WTC11 (cell line): ENCODE data around the gene DAAM2. TPM values are rescaled to one million over a fixed set of nuclear protein-coding genes. Genes with fewer than 3 reads are reported as not detected.

ENCODE experiments used
- ATAC-seq: fragments of 200-7000 bp; cut with Tn5 transposase; 2 replicates; pipeline ENCODE4 v1.10.0; 2021; ENCODE audit warnings: mild to moderate bottlenecking, moderate library complexity
- CTCF ChIA-PET: fragments of 300-600 bp; sonication (Branson Sonifier 250); formaldehyde crosslinking; loops from one replicate; lab custom pipeline; 2021; ENCODE audit warnings: antibody characterized with exemption; lab: Charles Lee
- POLR2A ChIA-PET: fragments of 350-600 bp; sonication (Branson Sonifier 250); formaldehyde crosslinking; loops from one replicate; lab custom pipeline; 2021; ENCODE audit warnings: antibody characterized with exemption; lab: Charles Lee
- DNase-seq: peaks from one replicate; pipeline ENCODE4 v3.0.0; 2021; ENCODE audit warnings: low spot score
- H3K27ac Mint-ChIP-seq: 2 replicates; pipeline ENCODE4 v1.8.0; 2021; ENCODE audit warnings: mixed read lengths
- H3K27me3 Mint-ChIP-seq: 2 replicates; pipeline ENCODE4 v1.8.0; 2021; ENCODE audit warnings: low read depth, mild to moderate bottlenecking, moderate library complexity, mixed read lengths
- H3K36me3 Mint-ChIP-seq: 2 replicates; pipeline ENCODE4 v1.8.0; 2021; ENCODE audit warnings: mixed read lengths
- H3K4me1 Mint-ChIP-seq: 2 replicates; pipeline ENCODE4 v1.8.0; 2022; ENCODE audit warnings: mixed read lengths
- H3K4me3 Mint-ChIP-seq: 2 replicates; pipeline ENCODE4 v1.8.0; 2021; ENCODE audit warnings: mild to moderate bottlenecking, moderate library complexity, mixed read lengths
- H3K9me3 Mint-ChIP-seq: 2 replicates; pipeline ENCODE4 v1.8.0; 2021; ENCODE audit warnings: mixed read lengths
- ATF1 ChIP-seq: sonication (generic); formaldehyde crosslinking; IDR thresholded peaks from 2 replicates; pipeline ENCODE4 v1.8.1; 2023; ENCODE audit warnings: mild to moderate bottlenecking, moderate library complexity, missing genetic modification reagents
- ELF4 ChIP-seq: sonication (generic); formaldehyde crosslinking; IDR thresholded peaks from 2 replicates; pipeline ENCODE4 v1.8.1; 2022; ENCODE audit warnings: low read depth, mild to moderate bottlenecking, moderate library complexity, missing genetic modification reagents
- IRF2 ChIP-seq: sonication (generic); formaldehyde crosslinking; IDR thresholded peaks from 2 replicates; pipeline ENCODE4 v1.8.0; 2022; ENCODE audit warnings: low read depth, missing genetic modification reagents, borderline replicate concordance
- KAT7 ChIP-seq: sonication (generic); formaldehyde crosslinking; IDR thresholded peaks from 2 replicates; pipeline ENCODE4 v1.8.1; 2023; ENCODE audit warnings: missing genetic modification reagents, mild to moderate bottlenecking, borderline replicate concordance
- MYBL2 ChIP-seq: sonication (generic); formaldehyde crosslinking; IDR thresholded peaks from 2 replicates; pipeline ENCODE4 v1.8.1; 2023; ENCODE audit warnings: mild to moderate bottlenecking, moderate library complexity, missing genetic modification reagents
- SMAD3 ChIP-seq: sonication (generic); formaldehyde crosslinking; IDR thresholded peaks from 2 replicates; pipeline ENCODE4 v1.8.0; 2022; ENCODE audit warnings: missing genetic modification reagents, mild to moderate bottlenecking, borderline replicate concordance
- SOX15 ChIP-seq: fragments of 250-450 bp; sonication (Bioruptor Pico); IDR thresholded peaks from 2 replicates; pipeline ENCODE4 v1.9.0; 2021; ENCODE audit warnings: mild to moderate bottlenecking
- TCF7 ChIP-seq: sonication (generic); formaldehyde crosslinking; IDR thresholded peaks from 2 replicates; pipeline ENCODE4 v1.8.0; 2022; ENCODE audit warnings: mild to moderate bottlenecking, low read depth, missing genetic modification reagents, moderate library complexity
- TEAD1 ChIP-seq: sonication (generic); formaldehyde crosslinking; IDR thresholded peaks from 2 replicates; pipeline ENCODE4 v1.8.0; 2022; ENCODE audit warnings: mild to moderate bottlenecking, missing genetic modification reagents
- ZNF219 ChIP-seq: sonication (generic); formaldehyde crosslinking; IDR thresholded peaks from 2 replicates; pipeline ENCODE4 v1.8.0; 2023; ENCODE audit warnings: missing genetic modification reagents, mild to moderate bottlenecking, borderline replicate concordance
- ZNF396 ChIP-seq: fragments of 250-450 bp; sonication (Bioruptor Pico); IDR thresholded peaks from 2 replicates; pipeline ENCODE4 v1.8.0; 2021; ENCODE audit warnings: mild to moderate bottlenecking, moderate library complexity, borderline replicate concordance
- total RNA-seq: library from RNA; stranded (reverse); gene quantifications from 3 replicates; pipeline ENCODE4 v1.2.3, GENCODE V29; 2021
- TF ChIP-seq, protein P1 (sequence below): fragments of 250-450 bp; sonication (Bioruptor Pico); IDR thresholded peaks from 2 replicates; pipeline ENCODE4 v1.9.0; 2021; ENCODE audit warnings: mild to moderate bottlenecking
- TF ChIP-seq, protein P2 (sequence below): sonication (generic); formaldehyde crosslinking; IDR thresholded peaks from 2 replicates; pipeline ENCODE4 v1.8.0; 2023; ENCODE audit warnings: mild to moderate bottlenecking, missing genetic modification reagents
- TF ChIP-seq, protein P3 (sequence below): fragments of 250-450 bp; sonication (Bioruptor Pico); IDR thresholded peaks from 2 replicates; pipeline ENCODE4 v1.8.0; 2021; ENCODE audit warnings: mild to moderate bottlenecking
- TF ChIP-seq, protein P4 (sequence below): sonication (generic); formaldehyde crosslinking; IDR thresholded peaks from 2 replicates; pipeline ENCODE4 v1.8.0; 2022; ENCODE audit warnings: mild to moderate bottlenecking, missing genetic modification reagents

Gene DAAM2
- total RNA-seq, 1 experiment from 2014 or later: 2.0 TPM

DNA sequence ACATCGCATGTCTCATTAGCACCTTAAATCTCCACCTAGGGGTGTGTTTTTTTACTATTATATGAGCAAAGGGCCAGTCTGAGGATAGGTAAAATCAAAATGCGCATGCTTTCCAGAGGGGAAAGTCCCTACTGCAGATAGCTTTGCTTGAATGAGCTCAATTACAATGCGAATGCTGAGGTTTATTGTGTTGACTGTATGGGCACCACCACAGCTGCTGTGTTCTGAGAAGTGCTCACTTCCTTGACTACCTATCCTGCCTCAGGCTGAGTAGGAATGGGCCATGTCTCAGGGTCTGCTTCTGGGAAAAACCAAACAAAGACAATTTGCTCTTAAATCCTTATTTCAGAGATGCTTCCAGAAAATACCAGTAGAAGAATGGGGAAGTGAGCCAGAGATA is 105.5 kb downstream of the DAAM2 start (continued):
- TF ChIP-seq MYBL2 (no peak), IRF2 (CRISPR knock-in tag) (no peak), KAT7 (CRISPR knock-in tag) (no peak)
- TF ChIP-seq, protein P1, sequence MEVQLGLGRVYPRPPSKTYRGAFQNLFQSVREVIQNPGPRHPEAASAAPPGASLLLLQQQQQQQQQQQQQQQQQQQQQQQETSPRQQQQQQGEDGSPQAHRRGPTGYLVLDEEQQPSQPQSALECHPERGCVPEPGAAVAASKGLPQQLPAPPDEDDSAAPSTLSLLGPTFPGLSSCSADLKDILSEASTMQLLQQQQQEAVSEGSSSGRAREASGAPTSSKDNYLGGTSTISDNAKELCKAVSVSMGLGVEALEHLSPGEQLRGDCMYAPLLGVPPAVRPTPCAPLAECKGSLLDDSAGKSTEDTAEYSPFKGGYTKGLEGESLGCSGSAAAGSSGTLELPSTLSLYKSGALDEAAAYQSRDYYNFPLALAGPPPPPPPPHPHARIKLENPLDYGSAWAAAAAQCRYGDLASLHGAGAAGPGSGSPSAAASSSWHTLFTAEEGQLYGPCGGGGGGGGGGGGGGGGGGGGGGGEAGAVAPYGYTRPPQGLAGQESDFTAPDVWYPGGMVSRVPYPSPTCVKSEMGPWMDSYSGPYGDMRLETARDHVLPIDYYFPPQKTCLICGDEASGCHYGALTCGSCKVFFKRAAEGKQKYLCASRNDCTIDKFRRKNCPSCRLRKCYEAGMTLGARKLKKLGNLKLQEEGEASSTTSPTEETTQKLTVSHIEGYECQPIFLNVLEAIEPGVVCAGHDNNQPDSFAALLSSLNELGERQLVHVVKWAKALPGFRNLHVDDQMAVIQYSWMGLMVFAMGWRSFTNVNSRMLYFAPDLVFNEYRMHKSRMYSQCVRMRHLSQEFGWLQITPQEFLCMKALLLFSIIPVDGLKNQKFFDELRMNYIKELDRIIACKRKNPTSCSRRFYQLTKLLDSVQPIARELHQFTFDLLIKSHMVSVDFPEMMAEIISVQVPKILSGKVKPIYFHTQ: no peak
- TF ChIP-seq, protein P2, sequence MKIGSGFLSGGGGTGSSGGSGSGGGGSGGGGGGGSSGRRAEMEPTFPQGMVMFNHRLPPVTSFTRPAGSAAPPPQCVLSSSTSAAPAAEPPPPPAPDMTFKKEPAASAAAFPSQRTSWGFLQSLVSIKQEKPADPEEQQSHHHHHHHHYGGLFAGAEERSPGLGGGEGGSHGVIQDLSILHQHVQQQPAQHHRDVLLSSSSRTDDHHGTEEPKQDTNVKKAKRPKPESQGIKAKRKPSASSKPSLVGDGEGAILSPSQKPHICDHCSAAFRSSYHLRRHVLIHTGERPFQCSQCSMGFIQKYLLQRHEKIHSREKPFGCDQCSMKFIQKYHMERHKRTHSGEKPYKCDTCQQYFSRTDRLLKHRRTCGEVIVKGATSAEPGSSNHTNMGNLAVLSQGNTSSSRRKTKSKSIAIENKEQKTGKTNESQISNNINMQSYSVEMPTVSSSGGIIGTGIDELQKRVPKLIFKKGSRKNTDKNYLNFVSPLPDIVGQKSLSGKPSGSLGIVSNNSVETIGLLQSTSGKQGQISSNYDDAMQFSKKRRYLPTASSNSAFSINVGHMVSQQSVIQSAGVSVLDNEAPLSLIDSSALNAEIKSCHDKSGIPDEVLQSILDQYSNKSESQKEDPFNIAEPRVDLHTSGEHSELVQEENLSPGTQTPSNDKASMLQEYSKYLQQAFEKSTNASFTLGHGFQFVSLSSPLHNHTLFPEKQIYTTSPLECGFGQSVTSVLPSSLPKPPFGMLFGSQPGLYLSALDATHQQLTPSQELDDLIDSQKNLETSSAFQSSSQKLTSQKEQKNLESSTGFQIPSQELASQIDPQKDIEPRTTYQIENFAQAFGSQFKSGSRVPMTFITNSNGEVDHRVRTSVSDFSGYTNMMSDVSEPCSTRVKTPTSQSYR (CRISPR knock-in tag): no peak
- TF ChIP-seq, protein P3, sequence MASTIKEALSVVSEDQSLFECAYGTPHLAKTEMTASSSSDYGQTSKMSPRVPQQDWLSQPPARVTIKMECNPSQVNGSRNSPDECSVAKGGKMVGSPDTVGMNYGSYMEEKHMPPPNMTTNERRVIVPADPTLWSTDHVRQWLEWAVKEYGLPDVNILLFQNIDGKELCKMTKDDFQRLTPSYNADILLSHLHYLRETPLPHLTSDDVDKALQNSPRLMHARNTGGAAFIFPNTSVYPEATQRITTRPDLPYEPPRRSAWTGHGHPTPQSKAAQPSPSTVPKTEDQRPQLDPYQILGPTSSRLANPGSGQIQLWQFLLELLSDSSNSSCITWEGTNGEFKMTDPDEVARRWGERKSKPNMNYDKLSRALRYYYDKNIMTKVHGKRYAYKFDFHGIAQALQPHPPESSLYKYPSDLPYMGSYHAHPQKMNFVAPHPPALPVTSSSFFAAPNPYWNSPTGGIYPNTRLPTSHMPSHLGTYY: no peak

DNA sequence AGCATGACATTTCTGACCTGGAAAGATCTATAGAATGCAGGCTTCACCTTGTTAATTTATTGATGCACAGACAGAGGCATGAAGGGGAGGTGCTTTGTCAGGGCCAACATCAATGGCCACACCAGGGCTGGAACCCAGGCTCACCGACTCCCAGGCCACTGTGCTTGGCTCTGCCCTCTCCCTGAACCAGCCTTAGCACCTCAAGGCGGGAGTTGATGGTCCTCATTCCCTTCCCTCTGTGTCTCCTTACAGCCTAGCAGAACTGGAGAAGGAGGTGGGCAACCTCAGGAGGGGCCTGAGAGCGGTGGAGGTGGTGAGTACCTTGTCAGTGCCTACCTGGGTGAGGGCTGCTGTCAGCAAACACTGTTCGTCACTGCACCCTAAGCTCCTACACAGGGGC is 106.4 kb downstream of the DAAM2 start:
- POLR2A ChIA-PET: no interaction called here
- peaks cover 27% of the 10 kb centered on the region for H3K4me1 Mint-ChIP-seq
- no peaks in the 10 kb centered on the region; the same call in none of the 2 replicates for H3K27me3 Mint-ChIP-seq
- TF ChIP-seq ELF4 (no peak), ZNF219 (no peak)
- TF ChIP-seq, protein P4, sequence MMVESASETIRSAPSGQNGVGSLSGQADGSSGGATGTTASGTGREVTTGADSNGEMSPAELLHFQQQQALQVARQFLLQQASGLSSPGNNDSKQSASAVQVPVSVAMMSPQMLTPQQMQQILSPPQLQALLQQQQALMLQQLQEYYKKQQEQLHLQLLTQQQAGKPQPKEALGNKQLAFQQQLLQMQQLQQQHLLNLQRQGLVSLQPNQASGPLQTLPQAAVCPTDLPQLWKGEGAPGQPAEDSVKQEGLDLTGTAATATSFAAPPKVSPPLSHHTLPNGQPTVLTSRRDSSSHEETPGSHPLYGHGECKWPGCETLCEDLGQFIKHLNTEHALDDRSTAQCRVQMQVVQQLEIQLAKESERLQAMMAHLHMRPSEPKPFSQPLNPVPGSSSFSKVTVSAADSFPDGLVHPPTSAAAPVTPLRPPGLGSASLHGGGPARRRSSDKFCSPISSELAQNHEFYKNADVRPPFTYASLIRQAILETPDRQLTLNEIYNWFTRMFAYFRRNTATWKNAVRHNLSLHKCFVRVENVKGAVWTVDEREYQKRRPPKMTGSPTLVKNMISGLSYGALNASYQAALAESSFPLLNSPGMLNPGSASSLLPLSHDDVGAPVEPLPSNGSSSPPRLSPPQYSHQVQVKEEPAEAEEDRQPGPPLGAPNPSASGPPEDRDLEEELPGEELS (CRISPR knock-in tag): no peak
- no peak overlapping the region for H3K27ac Mint-ChIP-seq
- no peak overlapping the region for H3K4me3 Mint-ChIP-seq
- DNase-seq (no peak), ATAC-seq (no peak)
- H3K9me3 Mint-ChIP-seq: no peaks in the 10 kb centered on the region
- CTCF ChIA-PET: interaction anchor here (1.1 kb wide), 1 partner anchor 24 kb away, joined by 3 read pairs; no protein-coding TSS in a partner anchor
- no peaks in the 10 kb centered on the region for H3K36me3 Mint-ChIP-seq

DNA sequence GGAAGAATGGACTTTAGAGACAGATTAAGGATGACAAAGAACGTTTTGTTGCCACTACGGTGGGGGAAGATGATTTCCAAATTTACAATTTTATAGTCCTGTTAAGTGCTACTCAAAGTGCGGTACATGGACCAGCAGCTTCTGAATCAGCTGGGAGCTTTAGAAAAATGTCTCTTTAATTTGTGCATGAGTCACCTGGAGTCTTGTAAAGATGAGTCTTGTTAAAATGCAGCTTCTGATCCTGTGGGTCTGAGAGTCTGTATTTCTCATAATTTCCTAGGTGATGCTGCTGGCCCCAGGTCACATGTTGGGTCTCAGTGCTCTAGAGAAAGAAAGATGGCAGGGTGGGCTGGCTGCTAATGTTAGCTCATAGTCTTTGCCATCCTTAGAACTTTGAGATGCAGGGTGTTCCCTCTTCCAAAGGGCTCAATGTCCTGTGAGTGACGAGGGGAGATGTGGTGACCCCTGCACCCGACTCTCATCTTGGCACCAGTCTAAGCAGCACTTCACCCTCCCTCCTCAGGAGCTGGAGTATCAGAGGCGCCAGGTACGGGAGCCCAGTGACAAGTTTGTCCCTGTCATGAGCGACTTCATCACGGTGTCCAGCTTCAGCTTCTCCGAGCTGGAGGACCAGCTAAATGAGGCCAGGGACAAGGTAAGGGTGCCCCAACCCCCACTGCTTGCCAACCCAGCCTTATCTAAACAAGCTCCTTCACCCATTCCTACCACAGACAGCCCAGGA is 107.5 kb downstream of the DAAM2 start:
- no peak overlapping the region for H3K4me3 Mint-ChIP-seq
- peaks cover 27% of the 10 kb centered on the region for H3K4me1 Mint-ChIP-seq
- no peaks in the 10 kb centered on the region for H3K9me3 Mint-ChIP-seq
- POLR2A ChIA-PET: no interaction called here
- DNase-seq: no peak
- ATAC-seq: no peak
- no peak overlapping the region for H3K27ac Mint-ChIP-seq
- CTCF ChIA-PET: interaction anchor here (0.9 to 1.1 kb wide), 2 partner anchors 257 to 529 kb away, joined by 3 read pairs; no protein-coding TSS in a partner anchor
- peaks cover under 1% of the 10 kb centered on the region; the same call in 1 of the 2 replicates for H3K36me3 Mint-ChIP-seq
- H3K27me3 Mint-ChIP-seq: no peaks in the 10 kb centered on the region; the same call in none of the 2 replicates
- TF ChIP-seq MYBL2: no peak
- TF ChIP-seq ATF1 (CRISPR knock-in tag): no peak
- no peak for TF ChIP-seq ZNF396
- TF ChIP-seq TCF7 (CRISPR knock-in tag): no peak
- no peak for TF ChIP-seq TEAD1 (CRISPR knock-in tag)
- TF ChIP-seq SMAD3 (CRISPR knock-in tag): no peak
- TF ChIP-seq SOX15 (CRISPR knock-in tag): no peak
